ENCODE results near the gene TGFBR3.
A peak's percentile ranks its signal among the peaks of the same experiment; 100 is the strongest.
"Not testable (repeated sequence)": the region's sequence is repeated elsewhere in the genome, so short reads cannot be mapped to it uniquely, and the experiment has no call there.

TGFBR3 gene

DNA sequence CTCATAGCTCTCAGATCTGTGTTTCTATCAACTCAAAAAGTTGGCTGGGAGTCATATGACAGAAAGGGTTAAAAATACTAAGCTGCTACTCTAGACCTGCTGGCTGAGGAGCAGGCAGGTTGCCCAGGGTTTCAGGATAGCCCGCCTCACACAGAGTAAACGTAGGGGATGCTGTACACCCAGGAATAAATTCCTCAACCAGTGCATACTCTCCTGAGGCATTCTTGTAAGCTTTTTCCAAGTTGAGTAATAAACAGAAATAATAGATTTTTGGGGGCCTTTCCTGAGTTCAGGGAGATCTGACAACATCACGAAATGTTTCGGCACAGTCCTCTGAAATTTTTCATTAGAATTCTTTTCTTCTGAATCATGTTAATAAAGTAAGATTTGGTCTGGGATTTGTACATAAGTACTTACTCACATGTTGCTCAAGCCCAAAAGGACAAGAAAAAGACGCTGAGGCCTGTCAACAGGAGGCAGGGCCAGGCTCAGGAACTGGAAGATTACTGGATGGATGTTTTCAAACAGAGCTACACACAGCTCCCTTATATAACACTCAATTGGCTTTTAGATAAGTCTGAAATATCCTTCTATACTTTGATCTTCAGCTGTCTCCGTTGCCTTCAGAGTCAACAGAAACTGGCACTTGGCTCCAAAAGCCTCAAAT is 41.0 kb downstream of the TGFBR3 start:
- no peak overlapping the region for H3K4me3 ChIP-seq (replicated peaks in 1 of 2; ENCODE audit: low read depth in 2 of 2, low read length in 2 of 2)
- peak; percentile 97 to 98 for DNase-seq (ENCODE audit: low read depth in 2 of 2)
- TF ChIP-seq CTCF (IDR thresholded peaks at IDR 0.05; ENCODE audit: low read depth, low read length): no peak

DNA sequence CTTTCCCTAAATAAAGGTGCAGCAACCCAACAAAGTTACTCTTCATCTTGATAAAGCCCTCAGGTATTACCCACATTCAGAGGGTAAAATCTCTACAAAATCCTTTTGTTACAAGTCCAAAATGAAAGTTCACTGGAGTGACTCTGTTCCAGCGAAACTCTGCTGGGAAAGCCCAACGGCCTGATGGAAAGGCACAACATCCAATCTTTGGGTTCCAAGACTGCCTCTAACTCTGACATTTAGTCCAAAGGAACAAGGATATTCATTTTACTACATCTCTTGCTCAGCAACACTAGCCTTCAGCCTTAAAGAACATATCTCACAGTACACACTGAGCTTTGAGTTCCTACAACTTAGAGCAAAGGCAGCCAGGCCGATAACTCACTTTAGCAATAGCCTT is 42.1 kb downstream of the TGFBR3 start:
- H3K4me3 ChIP-seq (replicated peaks in 1 of 2; ENCODE audit: low read depth in 2 of 2, low read length in 2 of 2): no peak overlapping the region
- TF ChIP-seq CTCF (IDR thresholded peaks at IDR 0.05; ENCODE audit: low read depth, low read length): no peak
- no peak for DNase-seq (ENCODE audit: low read depth in 2 of 2)

GRCh38 chr1:91842563-91842962 is 43.4 kb downstream of the TGFBR3 start:
- H3K4me3 ChIP-seq (replicated peaks in 1 of 2; ENCODE audit: low read depth in 2 of 2, low read length in 2 of 2): no peak overlapping the region
- TF ChIP-seq CTCF (IDR thresholded peaks at IDR 0.05; ENCODE audit: low read depth, low read length): no peak
- DNase-seq (ENCODE audit: low read depth in 2 of 2): no peak

GRCh38 chr1:91842056-91842455 is 43.9 kb downstream of the TGFBR3 start:
- DNase-seq (ENCODE audit: low read depth in 2 of 2): no peak
- TF ChIP-seq CTCF (IDR thresholded peaks at IDR 0.05; ENCODE audit: low read depth, low read length): no peak
- H3K4me3 ChIP-seq (replicated peaks in 1 of 2; ENCODE audit: low read depth in 2 of 2, low read length in 2 of 2): no peak overlapping the region

DNA sequence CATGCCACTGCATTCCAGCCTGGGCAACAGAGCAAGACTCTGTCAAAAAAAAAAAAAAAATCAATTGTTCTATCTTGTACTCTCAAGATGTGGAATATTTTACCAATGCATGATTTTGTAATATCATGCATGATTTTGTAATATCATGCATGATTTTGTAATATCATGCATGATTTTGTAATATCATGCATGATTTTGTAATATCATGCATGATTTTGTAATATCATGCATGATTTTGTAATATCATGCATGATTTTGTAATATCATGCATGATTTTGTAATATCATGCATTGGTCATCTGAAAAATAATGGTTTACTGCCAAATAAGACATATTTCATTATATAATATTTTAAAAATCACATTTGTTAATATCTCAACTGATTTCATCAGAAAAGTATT is 45.7 kb downstream of the TGFBR3 start:
- peak in 1 of 2 donors; percentile 32 for DNase-seq (ENCODE audit: low read depth in 2 of 2)
- H3K4me3 ChIP-seq (replicated peaks in 1 of 2; ENCODE audit: low read depth in 2 of 2, low read length in 2 of 2): not testable (repeated sequence)

GRCh38 chr1:91836331-91837040 is 49.5 kb downstream of the TGFBR3 start:
- no peak overlapping the region for H3K4me3 ChIP-seq (replicated peaks in 1 of 2; ENCODE audit: low read depth in 2 of 2, low read length in 2 of 2)
- no peak for TF ChIP-seq CTCF (IDR thresholded peaks at IDR 0.05; ENCODE audit: low read depth, low read length)
- no peak for DNase-seq (ENCODE audit: low read depth in 2 of 2)

- no peak for TF ChIP-seq CTCF (IDR thresholded peaks at IDR 0.05; ENCODE audit: low read depth, low read length)
- H3K4me3 ChIP-seq (replicated peaks in 1 of 2; ENCODE audit: low read depth in 2 of 2, low read length in 2 of 2): no peak overlapping the region
- DNase-seq (ENCODE audit: low read depth in 2 of 2): no peak
These were observed 50.8 kb downstream of the TGFBR3 start for GRCh38 chr1:91835087-91835521.

GRCh38 chr1:91834549-91834948 is 51.4 kb downstream of the TGFBR3 start:
- not testable (repeated sequence) for DNase-seq (ENCODE audit: low read depth in 2 of 2); H3K4me3 ChIP-seq (replicated peaks in 1 of 2; ENCODE audit: low read depth in 2 of 2, low read length in 2 of 2)

Measured in cardiac fibroblast (primary cell).